Stimulated activated CD8-positive, alpha-beta memory T cell treated with anti-CD3 and anti-CD28 coated beads, Interleukin-12 subunit alpha, Interleukin-12 subunit beta, amount 100 ng/mL, for 24 hours (primary cell): Measurements from ENCODE around the gene HEATR5A.
"Not testable (repeated sequence)": the region's sequence is repeated elsewhere in the genome, so short reads cannot be mapped to it uniquely, and the experiment has no call there.

ENCODE experiments used
- DNase-seq: peaks from one replicate; pipeline ENCODE4 v3.0.0-alpha.2; 2020; ENCODE audit errors: extremely low read depth

Gene HEATR5A

DNA sequence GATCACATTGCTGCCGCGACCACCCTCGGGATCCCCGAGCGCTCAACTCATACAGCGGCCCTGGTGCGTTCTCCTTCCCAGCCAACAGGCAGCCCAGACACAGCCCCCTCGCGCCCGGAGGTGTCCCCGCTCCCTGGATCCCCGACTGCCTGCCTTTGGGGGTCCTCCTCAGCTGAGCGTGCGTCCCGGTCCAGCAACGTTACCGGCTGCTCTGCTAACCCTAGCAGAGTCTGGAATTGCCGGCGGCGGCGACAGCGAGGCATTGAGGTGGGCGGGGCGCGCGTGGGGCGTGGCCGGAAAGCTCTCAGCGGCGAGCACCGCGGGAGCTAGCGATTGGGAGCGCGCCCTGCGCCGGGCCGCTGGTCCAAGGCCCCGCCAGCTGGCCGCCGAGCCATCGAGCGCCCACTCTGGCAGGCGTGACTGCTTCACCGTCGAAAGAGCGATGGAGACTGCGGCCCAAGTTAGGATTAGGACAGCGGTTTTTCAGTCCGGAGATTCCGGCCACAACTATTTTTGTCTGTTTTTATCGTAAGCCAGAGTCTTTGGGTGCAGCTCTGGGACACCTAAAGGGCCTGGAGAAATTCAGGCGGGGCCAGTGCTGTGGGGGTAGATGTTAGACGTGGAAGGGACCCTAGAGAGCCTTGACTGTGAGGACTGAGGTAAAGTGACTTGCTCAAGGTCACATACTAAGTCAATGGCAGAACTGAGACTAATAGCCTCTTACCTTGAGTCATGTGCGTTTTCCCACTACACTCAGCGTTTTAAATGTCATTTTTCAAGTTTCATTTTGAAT is at the start of gene HEATR5A:
HEATR5A (minus strand) TSS at position 232 of the 793 bp plus-strand sequence. CDS start 17,575 bp downstream, outside the sequence.
- peak; percentile 80 for DNase-seq

DNA sequence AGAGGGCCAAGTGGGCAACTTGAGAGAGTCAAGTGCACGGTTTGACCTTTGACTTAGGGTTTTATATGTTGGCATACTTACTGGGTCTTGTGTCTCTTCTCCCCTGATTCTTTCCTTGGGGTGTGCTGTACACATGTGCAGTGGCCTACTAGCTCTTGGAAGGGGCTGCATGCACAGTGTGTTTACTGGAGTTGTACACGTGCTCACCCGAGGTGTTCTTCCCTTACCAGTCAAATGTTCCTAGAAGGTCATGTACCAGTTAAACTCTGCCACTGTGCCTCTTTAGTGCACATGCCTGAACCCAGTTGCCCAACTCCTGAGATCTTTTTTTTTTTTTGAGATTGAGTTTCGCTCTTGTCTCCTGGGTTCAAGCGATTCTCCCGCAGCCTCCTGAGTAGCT is 46.2 kb upstream of the HEATR5A start:
- no peak for DNase-seq

DNA sequence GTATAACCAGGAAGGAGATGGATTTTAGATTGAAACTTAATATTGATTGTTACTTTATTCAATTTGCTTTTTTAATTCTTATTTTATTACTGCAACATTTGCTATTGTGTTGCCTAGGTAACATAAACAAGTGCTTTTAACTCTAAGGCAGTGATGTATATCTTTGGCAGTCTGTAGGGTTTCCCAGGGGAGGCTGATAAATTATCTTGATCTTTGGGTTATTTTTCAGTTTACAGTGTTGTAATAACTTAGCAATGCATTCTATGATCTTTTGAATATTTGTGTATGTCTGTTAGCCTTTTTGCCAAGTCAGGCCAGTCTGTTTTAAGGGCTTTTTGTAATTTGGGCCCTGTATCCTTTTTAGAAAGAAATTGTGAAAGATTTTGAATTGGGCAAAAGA is 44.8 kb upstream of the HEATR5A start:
- no peak for DNase-seq

DNA sequence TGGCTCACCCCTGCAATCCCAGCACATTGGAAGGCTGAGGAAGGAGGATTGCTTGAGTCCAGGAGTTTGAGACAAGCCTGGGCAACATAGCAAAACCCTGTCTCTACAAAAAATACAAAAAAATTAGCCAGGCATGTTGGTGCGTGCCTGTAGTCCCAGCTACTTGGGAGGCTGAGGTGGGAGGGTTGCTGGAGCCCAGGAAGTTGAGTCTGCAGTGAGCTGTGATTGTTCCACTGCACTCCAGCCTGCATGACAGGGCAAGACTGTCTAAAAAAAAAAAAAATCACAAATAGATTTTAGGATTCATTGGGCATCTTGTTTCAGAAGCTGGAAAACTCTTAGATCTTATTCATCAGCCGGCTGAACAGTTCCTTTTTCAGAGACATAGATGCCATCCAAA is 42.1 kb upstream of the HEATR5A start:
- not testable (repeated sequence) for DNase-seq

DNA sequence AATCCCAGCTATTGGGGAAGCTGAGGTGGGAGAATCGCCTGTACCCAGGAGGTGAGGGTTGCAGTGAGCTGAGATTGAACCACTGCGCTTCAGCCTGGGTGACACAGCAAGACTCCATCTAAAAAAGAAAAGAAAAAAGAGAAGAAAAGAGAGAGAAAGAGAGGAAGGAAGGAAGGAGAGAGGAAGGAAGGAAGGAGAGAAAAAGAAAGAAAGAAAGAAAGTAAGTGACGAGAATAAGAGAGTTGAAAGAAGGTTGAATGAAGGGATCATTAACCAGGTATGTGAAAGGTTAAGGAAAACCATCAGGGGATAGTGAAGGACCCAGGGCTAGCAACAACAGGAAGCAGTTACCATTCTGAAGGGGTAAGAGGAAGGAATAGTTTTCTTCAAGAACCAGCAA is 41.2 kb upstream of the HEATR5A start:
- no peak for DNase-seq

DNA sequence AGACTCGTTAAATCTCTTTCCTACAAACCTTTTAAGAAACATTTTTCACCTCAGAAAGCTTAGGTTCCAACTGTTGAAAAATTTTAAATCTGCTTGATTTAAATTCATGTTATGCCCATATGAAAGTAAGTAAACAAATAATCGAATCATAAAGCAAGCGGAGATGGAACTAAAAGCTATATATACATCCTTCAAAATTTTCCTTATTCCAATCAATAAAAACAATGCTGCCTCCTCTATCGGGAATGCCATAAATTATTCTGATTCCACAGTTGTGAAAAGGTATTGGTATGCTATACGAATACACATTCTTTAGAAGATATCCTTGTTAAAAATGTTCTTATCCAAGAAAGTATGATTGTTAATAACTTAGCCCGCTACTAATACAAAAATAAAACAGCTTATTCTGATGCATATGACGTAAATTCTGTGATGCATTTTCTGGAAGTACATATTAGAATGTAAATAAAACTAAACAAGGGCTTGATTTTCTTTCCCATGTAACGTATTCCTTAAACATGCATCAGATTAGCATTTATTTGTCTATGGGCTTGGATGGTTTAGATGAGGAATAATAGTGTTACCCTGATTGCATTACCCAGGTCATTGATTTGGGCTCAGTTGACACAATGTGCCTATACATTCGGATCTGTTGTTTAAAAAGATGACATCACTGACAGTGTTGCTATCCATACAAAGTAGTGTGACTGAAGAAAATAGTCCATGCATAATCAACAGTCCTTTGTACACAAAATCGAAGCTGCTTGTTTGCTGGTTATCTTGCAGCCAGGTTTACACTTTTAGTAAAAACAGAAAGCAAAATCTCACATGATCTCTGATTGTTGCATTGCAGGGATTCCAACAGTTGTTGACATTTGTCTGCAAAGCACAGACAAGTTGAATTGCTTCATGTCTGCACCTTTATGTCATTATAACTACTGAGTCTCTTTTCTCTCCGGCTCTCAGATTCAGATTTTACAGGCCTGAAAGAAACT is 37.6 kb upstream of the HEATR5A start:
- DNase-seq, result no peak

DNA sequence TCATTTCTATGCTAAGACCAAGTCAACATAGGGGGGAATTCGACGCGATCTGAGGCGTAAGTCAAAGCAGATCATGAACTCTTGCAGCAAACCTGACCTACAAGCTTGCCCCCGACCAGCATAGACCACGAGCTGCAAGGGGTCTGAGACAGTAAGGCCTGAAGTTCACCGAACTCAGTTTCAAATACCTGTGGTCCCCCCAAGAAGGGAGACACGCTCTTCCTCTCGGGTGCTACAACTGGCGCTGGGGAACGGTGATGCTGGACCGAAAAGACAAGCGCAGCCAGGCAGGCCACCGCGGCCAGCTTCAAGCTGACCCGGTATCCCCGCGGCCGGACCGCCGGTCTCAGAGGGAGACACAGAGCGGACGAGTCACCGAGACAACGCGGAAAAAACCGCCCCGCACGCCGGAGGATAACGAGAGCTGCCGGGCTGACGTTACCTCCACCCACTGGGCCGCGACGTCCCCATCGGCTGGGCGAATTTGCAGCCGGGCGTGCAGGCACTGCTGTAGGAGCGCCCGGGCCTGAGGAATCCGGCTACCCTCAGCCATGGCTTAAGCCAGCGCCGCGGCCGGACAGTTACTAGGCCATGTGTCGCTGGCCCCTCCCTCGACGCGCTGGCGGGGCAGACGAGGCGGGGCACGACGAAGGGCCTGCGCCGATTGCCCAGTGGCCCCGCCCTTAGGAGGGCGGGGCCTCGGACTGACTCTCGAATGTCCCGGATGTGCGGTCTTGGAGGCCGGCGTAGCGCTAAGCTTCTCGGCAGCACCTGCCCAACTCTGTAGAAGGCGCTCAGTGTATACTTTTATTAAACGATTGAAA is 36.7 kb upstream of the HEATR5A start, which contains the start of gene DTD2:
DTD2 (minus strand) TSS at position 666 of the 824 bp plus-strand sequence; CDS start at position 553, 113 bp downstream.
- DNase-seq, result peak; percentile 72

DNA sequence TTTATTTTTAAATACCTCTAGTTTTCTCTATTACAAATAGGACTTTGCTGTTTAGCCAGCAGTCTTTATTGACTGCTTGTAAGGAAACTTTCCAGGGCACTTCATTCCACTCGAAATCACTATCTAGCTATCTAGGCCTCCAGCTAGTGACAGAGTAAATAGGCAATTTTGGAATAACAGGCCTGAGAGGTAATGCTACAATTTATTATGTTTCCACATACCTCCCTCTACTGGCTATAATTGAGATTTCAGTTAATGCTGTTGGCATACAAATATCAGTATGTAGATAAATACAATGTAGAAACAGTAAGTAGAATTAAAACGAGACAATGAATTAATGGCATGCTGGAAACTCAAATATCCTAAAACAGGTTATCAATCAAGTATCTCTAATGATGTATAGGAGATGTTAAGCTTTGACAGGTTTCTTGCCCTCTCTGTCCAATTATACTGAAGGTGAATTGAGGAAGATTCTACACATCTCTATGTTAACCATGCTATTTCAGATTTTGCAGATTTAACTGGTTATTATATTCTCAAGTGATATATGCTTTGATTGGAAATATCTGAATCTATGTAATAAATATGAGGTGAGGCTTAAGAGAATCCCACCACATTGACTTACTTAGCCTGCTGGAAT is 29.7 kb upstream of the HEATR5A start:
- DNase-seq, result no peak

DNA sequence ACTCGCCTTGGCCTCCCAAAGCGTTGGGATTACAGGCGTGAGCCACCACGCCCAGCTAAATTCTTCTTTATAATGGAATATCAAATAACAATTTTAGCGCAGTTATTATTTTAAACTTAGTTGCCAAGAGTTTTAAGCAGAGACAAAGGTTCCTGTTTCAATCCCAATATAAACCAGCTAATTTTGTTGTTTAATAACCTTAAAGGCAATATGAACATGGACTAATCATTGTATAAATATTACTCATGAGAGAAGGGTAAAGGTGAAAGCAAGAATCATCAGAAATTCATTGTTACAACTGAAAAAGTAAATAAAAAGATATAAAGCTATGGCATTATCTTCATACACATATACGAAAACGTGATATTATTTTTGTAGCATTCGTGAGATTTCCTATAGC is 28.8 kb upstream of the HEATR5A start:
- DNase-seq, result no peak

DNA sequence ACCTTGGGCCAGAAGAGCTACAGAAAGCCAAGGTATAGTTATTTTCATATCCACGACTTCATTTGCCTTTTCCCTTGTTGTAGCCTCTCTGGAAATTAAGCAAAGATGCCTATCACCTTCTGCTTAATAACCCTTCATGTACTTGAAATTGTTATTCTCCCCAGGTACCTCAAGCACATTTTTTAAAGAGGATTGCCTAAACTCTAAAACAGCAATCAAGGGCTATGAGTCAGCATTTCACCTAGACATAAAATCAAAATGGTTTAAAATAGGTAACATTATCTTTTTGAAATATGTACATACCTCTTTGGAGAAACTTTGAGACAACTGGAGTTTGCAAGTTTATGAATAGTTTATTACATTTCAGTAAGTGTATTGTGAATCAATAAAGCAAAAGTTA is 25.4 kb upstream of the HEATR5A start:
- DNase-seq, result no peak

DNA sequence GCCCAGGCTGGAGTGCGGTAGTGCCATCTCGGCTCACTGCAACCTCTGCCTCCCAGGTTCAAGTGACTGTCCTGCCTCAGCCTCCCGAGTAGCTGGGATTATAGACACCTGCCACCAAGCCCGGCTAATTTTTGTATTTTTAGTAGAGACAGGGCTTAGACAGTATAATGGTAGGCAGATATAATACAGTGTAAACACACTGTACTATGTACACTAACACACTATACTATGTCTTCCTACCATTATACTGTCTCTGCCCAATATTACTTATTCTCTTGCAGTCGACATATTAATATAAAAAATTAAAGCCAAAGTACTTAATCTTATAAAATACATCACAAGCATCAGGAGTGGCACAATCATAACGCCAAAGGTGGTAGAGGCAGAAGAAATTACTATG is 21.9 kb upstream of the HEATR5A start:
- no peak for DNase-seq

DNA sequence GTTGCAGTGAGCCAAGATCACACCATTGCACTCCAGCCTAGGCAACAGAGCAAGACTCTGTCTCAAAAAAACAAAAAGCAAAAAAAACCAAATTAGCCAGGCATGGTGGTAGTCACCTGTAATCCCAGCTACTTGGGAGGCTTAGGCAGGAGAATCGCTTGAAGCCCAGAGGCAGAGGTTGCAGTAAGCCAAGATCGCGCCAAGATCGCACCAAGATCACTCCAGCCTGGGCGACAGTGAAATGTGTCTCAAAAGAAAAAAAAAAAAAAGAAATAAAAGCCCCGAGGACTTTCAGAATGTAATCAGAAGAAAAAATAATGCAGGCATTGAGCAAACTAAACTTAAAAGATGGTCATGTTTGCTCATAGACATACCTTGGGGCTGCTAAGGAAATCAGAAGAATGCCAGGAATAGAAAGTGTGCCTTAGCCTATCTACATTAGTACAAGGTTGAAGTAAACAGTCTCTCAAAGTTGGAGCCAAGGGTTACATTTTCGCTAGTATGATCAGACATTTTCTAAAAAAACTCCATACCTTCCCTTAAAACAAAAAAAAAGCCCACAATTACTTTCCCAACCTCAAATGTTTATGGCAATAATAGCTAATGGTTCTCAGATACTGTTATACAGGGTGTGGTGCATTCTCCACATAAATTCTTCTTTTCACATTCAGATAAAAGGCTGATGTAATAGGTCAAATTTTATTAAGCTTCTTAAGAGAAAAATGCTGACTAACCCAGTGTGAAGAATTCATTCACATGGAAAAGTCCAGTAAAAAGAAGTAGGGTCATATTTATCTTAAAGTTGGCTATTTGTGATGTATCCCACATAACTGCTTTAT is 21.1 kb upstream of the HEATR5A start:
- no peak for DNase-seq

DNA sequence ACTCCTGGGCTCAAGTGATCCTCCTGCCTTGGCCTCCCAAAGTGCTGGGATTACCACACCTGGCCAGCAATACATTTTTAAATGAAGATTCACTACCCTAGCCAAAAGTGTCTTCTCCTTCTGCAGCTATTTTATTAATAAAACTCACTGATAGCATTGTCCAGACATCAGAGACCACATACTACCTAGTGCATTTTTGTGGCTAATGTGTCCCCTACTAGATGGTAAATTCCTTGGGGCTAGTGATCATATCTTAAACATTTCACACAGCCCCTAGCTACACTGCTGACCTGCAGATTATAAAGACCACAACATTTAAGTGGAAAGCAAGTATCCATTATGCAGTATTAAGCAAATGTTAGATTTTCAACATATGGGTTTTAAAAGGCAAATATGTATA is 19.9 kb upstream of the HEATR5A start:
- DNase-seq, result no peak

DNA sequence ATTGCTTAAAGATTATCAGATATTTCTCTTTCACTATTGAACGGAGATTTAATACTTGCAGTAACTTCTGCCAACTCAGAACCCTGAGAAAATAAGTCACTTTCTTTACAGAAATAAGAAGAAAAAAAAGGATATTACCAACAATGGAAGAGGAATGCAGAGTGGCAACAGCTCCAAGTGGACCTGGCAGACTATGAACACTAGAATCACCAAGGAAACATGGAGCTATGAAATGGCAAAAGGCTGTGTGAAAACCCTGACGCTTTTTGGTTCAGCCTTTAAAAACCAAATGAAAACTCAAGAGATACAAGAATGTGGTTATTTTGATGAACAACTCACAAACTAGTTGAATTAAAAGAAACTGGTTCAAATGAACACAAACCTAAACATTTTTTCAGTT is 19.2 kb upstream of the HEATR5A start:
- DNase-seq, result no peak

DNA sequence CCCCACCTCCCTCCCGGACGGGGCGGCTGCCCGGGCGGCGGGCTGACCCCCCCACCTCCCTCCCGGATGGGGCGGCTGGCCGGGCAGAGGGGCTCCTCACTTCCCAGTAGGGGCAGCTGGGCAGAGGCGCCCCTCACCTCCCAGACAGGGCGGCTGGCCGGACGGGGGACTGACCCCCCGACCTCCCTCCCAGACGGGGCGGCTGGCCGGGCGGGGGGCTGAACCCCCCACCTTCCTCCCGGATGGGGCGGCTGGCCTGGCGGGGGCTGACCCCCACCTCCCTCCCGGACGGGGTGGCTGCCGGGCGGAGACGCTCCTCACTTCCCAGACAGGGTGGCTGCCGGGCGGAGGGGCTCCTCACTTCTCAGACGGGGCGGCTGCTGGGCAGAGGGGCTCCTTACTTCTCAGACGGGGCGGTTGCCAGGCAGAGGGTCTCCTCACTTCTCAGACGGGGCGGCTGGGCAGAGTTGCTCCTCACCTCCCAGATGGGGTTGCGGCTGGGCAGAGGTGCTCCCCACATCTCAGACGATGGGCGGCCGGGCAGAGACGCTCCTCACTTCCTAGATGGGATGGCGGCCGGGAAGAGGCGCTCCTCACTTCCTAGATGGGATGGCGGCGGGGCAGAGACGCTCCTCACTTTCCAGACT is 16.8 kb upstream of the HEATR5A start:
- DNase-seq, result not testable (repeated sequence)

DNA sequence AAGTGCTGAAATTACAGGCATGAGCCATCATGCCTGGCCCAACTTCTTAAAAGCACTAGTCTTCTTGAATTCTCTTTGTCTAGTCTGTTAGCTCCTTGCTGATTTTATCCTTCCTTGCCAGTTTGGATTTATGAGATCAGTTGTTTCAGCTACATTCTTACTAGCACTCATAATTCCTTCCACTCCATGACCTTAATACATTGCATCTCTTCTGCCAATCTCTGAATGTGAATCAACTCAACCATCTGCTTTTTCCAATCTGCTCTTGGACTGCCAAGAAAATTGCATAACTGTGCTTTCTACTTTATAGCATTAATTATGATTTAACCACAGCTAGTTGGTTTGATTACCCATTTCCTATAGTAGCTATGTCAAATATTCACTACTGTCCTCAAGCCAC is 14.9 kb upstream of the HEATR5A start:
- DNase-seq, result no peak

DNA sequence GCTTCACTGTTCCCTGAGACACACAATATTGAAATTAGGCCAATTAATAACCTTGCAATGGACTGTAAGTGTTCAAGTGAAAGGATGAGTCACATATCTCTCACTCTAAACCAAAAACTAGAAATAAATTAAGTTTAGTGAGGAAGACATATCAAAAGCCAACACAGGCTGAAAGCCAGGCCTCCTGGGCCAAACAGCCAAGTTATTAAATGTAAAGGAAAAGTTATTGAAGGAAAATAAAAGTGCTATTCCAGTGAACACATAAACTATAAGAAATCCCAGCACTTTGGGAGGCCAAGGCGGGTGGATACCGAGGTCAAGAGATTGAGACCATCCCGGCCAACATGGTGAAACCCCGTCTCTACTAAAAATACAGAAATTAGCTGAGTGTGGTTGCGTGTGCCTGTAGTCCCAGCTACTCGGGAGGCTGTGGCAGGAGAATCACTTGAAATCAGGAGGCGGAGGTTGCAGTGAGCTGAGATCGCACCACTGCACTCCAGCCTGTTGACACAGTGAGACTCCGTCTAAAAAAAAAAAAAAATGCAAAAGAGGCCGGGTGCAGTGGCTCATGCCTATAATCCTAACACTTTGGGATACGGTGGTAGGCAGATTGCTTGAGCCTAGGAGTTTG is 10.4 kb upstream of the HEATR5A start:
- no peak for DNase-seq

DNA sequence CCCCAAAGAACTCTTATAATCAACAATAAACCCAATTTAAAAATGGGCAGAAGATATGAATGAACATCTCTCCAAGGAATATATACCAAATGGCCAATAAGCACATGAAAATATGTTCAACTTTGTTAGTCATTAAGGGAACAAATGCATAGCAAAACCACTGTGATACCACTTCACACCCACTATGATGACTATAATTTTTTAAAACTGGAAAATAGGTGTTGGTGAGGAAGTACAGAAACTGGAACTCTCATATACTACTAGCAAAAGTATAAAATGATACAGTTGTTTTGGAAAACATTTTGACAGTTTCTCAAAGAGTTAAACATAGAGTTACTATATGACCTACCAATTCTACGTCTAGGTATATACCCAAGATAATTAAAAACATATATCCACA is 9.4 kb upstream of the HEATR5A start:
- no peak for DNase-seq

DNA sequence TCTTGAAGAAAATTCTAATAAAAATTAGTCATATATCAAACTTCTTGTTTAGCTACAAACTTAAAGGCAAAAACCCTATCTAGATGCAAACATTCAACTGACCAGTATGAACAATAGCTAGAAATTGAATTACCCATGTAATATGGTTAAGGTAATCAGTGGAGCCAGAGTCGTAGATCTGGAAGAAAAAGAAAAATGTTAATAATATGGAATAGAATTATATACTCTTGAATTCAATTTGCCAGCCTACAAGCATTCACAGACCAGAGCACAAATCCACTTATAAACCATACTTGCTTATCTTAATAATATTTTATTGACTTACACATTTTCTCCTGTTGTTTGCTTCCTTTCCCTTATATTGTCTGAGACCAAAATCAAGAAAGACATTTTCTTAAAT is 7.7 kb upstream of the HEATR5A start:
- DNase-seq, result no peak
